HepG2 (cell line): ENCODE measurements around the gene CATSPERD. TPM values are rescaled to one million over a fixed set of nuclear protein-coding genes. Genes with fewer than 3 reads are reported as not detected.

Experiments
- ATAC-seq: fragments of 200-7000 bp; cut with Tn5 transposase; 3 replicates; pipeline ENCODE4 v1.9.1; 2020; ENCODE audit warnings: mild to moderate bottlenecking, moderate library complexity
- BruUV-seq: library from RNA; stranded (reverse); fragments of 400-500 nt; replicated peaks from 2 replicates; lab custom pipeline; 2021; lab: Mats Ljungman, UMichigan
- CTCF ChIA-PET: fragments of 300-600 bp; formaldehyde crosslinking; extraction: SDS; loops from one replicate; lab custom pipeline; 2021; ENCODE audit warnings: low total read pairs, inconsistent platforms, low intra/inter-chr PET ratio; lab: Yijun Ruan, JAX
- POLR2A ChIA-PET: fragments of 350-600 bp; sonication (Branson Sonifier 250); formaldehyde crosslinking; loops from one replicate; lab custom pipeline; 2020; ENCODE audit warnings: antibody characterized with exemption, inconsistent platforms; lab: Yijun Ruan, JAX
- DNase-seq: peaks from one replicate; pipeline ENCODE4 v3.0.0-alpha.2; 2015; ENCODE audit warnings: low spot score
- FAIRE-seq: peaks from 3 replicates; lab custom pipeline; 2011; peaks lifted over from hg19 to GRCh38; lab: Jason Lieb, UNC
- H2AFZ ChIP-seq: one replicate; pipeline ENCODE4 v1.6.1; 2011; ENCODE audit warnings: low read length, inconsistent platforms
- H3K27ac ChIP-seq: fragments of 300-600 bp; 3 replicates; pipeline ENCODE4 v1.8.0; 2011; ENCODE audit warnings: mixed run types, mild to moderate bottlenecking, mixed read lengths, low read length, inconsistent platforms; ENCODE audit not compliant: insufficient read depth; ENCODE audit errors: extremely low read length
- H3K27me3 ChIP-seq, 2 experiments: fragments of 200-600 bp in 1 of 2; 2 replicates in 1 of 2; 3 replicates in 1 of 2; pipeline versions ENCODE4 v1.6.0 to v1.8.0; 2011; ENCODE audit warnings: low read length in 2 of 2, mild to moderate bottlenecking in 2 of 2, moderate library complexity in 2 of 2, inconsistent platforms in 1 of 2; ENCODE audit not compliant: insufficient read depth in 2 of 2, control insufficient read depth in 1 of 2
- H3K36me3 ChIP-seq, 2 experiments: fragments of 200-600 bp in 1 of 2; replicated peaks in 1 of 2; 2 replicates in 1 of 2; 3 replicates in 1 of 2; pipeline versions ENCODE4 v1.5.1 to v1.8.0; 2011; ENCODE audit warnings: low read length in 2 of 2, inconsistent platforms in 1 of 2; ENCODE audit not compliant: insufficient read depth in 2 of 2, control insufficient read depth in 1 of 2
- H3K4me1 ChIP-seq: 2 replicates; pipeline ENCODE4 v1.5.1; 2012; ENCODE audit warnings: low read length, inconsistent platforms; ENCODE audit not compliant: insufficient read depth
- H3K4me2 ChIP-seq: 2 replicates; pipeline ENCODE4 v1.6.0; 2011; ENCODE audit warnings: low read depth, low read length, inconsistent platforms
- H3K4me3 ChIP-seq, 3 experiments: fragments of 200-600 bp in 1 of 3; sonication (generic), shearing (Covaris generic) in 1 of 3; replicated peaks in 1 of 3; 2 replicates each; pipeline ENCODE4 v1.5.1; 2011 to 2016; ENCODE audit warnings: low read length in 3 of 3, inconsistent platforms in 2 of 3, low read depth in 2 of 3, mild to moderate bottlenecking in 2 of 3, control low read depth in 1 of 3, mixed read lengths in 1 of 3; ENCODE audit not compliant: insufficient read depth in 1 of 3
- H3K79me2 ChIP-seq: one replicate; pipeline ENCODE4 v1.6.1; 2011; ENCODE audit warnings: low read length, inconsistent platforms; ENCODE audit not compliant: insufficient read depth
- H3K9ac ChIP-seq: 2 replicates; pipeline ENCODE4 v1.6.0; 2011; ENCODE audit warnings: mild to moderate bottlenecking, low read depth, low read length, inconsistent platforms; ENCODE audit not compliant: insufficient read depth
- H3K9me3 ChIP-seq: 2 replicates; pipeline ENCODE4 v1.5.1; 2012; ENCODE audit warnings: mild to moderate bottlenecking, low read length
- H4K20me1 ChIP-seq: 2 replicates; pipeline ENCODE4 v1.6.0; 2011; ENCODE audit warnings: inconsistent platforms, mild to moderate bottlenecking, low read length, moderate library complexity; ENCODE audit not compliant: insufficient read depth
- BRCA1 ChIP-seq: sonication (generic); formaldehyde crosslinking; IDR thresholded peaks from 2 replicates; pipeline ENCODE4 v1.4.0; 2020; ENCODE audit warnings: missing genetic modification reagents
- DMTF1 ChIP-seq: sonication (generic); formaldehyde crosslinking; IDR thresholded peaks from 2 replicates; pipeline ENCODE4 v1.4.0; 2020; ENCODE audit warnings: mild to moderate bottlenecking, missing genetic modification reagents
- DNMT3B ChIP-seq: conservative IDR thresholded peaks from 2 replicates; pipeline ENCODE4 v1.6.1; 2016; ENCODE audit warnings: missing biosample characterization, control low read depth
- EEA1 ChIP-seq: sonication (generic); formaldehyde crosslinking; IDR thresholded peaks from 2 replicates; pipeline ENCODE4 v1.5.1; 2020; ENCODE audit warnings: mild to moderate bottlenecking, missing genetic modification reagents, borderline replicate concordance
- IKZF1 ChIP-seq: fragments of 450-650 bp; IDR thresholded peaks from 2 replicates; pipeline ENCODE4 v1.7.1; 2016
- NCOA5 ChIP-seq: sonication (generic); formaldehyde crosslinking; IDR thresholded peaks from 2 replicates; pipeline ENCODE4 v1.4.0; 2020; ENCODE audit warnings: missing genetic modification reagents
- PHF21A ChIP-seq: sonication (generic); formaldehyde crosslinking; IDR thresholded peaks from 2 replicates; pipeline ENCODE4 v1.5.0; 2020; ENCODE audit warnings: mild to moderate bottlenecking, missing genetic modification reagents
- PITX1 ChIP-seq: sonication (generic); formaldehyde crosslinking; IDR thresholded peaks from 2 replicates; pipeline ENCODE4 v1.5.1; 2020; ENCODE audit warnings: mild to moderate bottlenecking, missing genetic modification reagents
- SAFB2 ChIP-seq: sonication (generic); formaldehyde crosslinking; IDR thresholded peaks from 2 replicates; pipeline ENCODE4 v1.5.1; 2020; ENCODE audit warnings: missing genetic modification reagents, low read depth, mild to moderate bottlenecking, borderline replicate concordance
- SKI ChIP-seq: fragments of 450-650 bp; IDR thresholded peaks from one replicate; pipeline ENCODE4 v1.6.1; 2018; ENCODE audit warnings: mild to moderate bottlenecking; ENCODE audit not compliant: partially characterized antibody
- TBX2 ChIP-seq: sonication (generic); formaldehyde crosslinking; IDR thresholded peaks from 2 replicates; pipeline ENCODE4 v1.5.0; 2020; ENCODE audit warnings: missing genetic modification reagents, mild to moderate bottlenecking, borderline replicate concordance
- THAP11 ChIP-seq: IDR thresholded peaks from 2 replicates; pipeline ENCODE4 v1.6.1; 2016; ENCODE audit warnings: missing biosample characterization, missing genetic modification reagents
- ZFP41 ChIP-seq: sonication (generic); formaldehyde crosslinking; IDR thresholded peaks from 2 replicates; pipeline ENCODE4 v1.4.0; 2020; ENCODE audit warnings: mild to moderate bottlenecking, missing genetic modification reagents, borderline replicate concordance
- ZFP62 ChIP-seq: sonication (generic); formaldehyde crosslinking; IDR thresholded peaks from 2 replicates; pipeline ENCODE4 v1.4.0; 2020; ENCODE audit warnings: missing genetic modification reagents
- ZFX ChIP-seq: sonication (generic); formaldehyde crosslinking; IDR thresholded peaks from 2 replicates; pipeline ENCODE4 v1.4.0; 2020; ENCODE audit warnings: mild to moderate bottlenecking, low read depth, missing genetic modification reagents, moderate library complexity
- ZKSCAN8 ChIP-seq: IDR thresholded peaks from 2 replicates; pipeline ENCODE4 v1.6.1; 2016; ENCODE audit warnings: borderline replicate concordance, missing genetic modification reagents, missing compliant biosample characterization
- ZNF335 ChIP-seq: sonication (generic); formaldehyde crosslinking; IDR thresholded peaks from 2 replicates; pipeline ENCODE4 v1.4.0; 2020; ENCODE audit warnings: missing genetic modification reagents
- ZNF382 ChIP-seq: sonication (generic); formaldehyde crosslinking; IDR thresholded peaks from 2 replicates; pipeline ENCODE4 v1.5.0; 2020; ENCODE audit warnings: missing genetic modification reagents, mild to moderate bottlenecking, borderline replicate concordance
- ZNF484 ChIP-seq: sonication (generic); formaldehyde crosslinking; IDR thresholded peaks from 2 replicates; pipeline ENCODE4 v1.5.1; 2020; ENCODE audit warnings: mild to moderate bottlenecking, low read depth, missing genetic modification reagents, borderline replicate concordance
- ZNF781 ChIP-seq: sonication (generic); formaldehyde crosslinking; IDR thresholded peaks from 2 replicates; pipeline ENCODE4 v1.5.1; 2020; ENCODE audit warnings: borderline replicate concordance, mild to moderate bottlenecking, missing genetic modification reagents; ENCODE audit errors: not compliant biosample characterization
- ZSCAN20 ChIP-seq: sonication (generic); formaldehyde crosslinking; IDR thresholded peaks from 2 replicates; pipeline ENCODE4 v1.4.0; 2020; ENCODE audit warnings: missing genetic modification reagents, mild to moderate bottlenecking, borderline replicate concordance
- WGBS: methylation state at CpG from one replicate; pipeline ENCODE4 v1.1.6; 2017; ENCODE audit warnings: low lambda C conversion rate; 5-methylcytosine and 5-hydroxymethylcytosine counted together
- in situ Hi-C: cut with HindIII; loops from 2 replicates; pipeline ENCODE4 v1.10.0; 2017; ENCODE audit warnings: low pct_unique_long_range_greater_than_20kb; ENCODE audit not compliant: extremely low pct_ligation_motif_present
- intact Hi-C: fragments of 100-400 bp; cut with micrococcal nuclease; formaldehyde crosslinking; loops from one replicate; pipeline ENCODE4 v1.10.0; 2022; ENCODE audit not compliant: unreplicated experiment
- polyA plus RNA-seq, 8 experiments: library from polyadenylated mRNA; depleted of rRNA in 3 of 8; stranded (reverse) in 7 of 8; unstranded in 1 of 8; fragments of >200 nt; fragmentation: Illumina TruSeq in 4 of 8; extraction: Trizol in 4 of 8; gene quantifications; 2 replicates each; pipeline versions ENCODE4 v1.2.1 to v1.2.3, GENCODE V29; 2011 to 2016; ENCODE audit warnings: low read depth in 4 of 8, missing spikeins in 1 of 8, mixed read lengths in 1 of 8; ENCODE audit not compliant: insufficient read depth in 1 of 8
- total RNA-seq, 5 experiments: library from RNA; depleted of rRNA; stranded (reverse); fragments of >200 nt; fragmentation: Illumina TruSeq; extraction: Trizol; gene quantifications; 2 replicates each; pipeline ENCODE4 v1.2.3, GENCODE V29; 2016; ENCODE audit warnings: low read depth in 1 of 5
- TF ChIP-seq, protein P1 (sequence below): sonication (generic); formaldehyde crosslinking; IDR thresholded peaks from 2 replicates; pipeline ENCODE4 v1.4.0; 2020; ENCODE audit warnings: missing genetic modification reagents

The CATSPERD gene
- total and polyA plus RNA-seq, 2 of the 13 experiments (the other 11 are each of a cell fraction or from before 2014, with no cell fraction given): 0.04 TPM; not detected in 1

GRCh38 chr19:5686647-5687359 is 33.6 kb upstream of the CATSPERD start:
- no TSS peak for BruUV-seq
- H3K9ac ChIP-seq: peak overlapping the region; percentile 64
- intact Hi-C loops: loop anchor here (2.0 to 5.0 kb wide), 2 partner anchors 34 to 140 kb away; partner anchors contain the start of genes CATSPERD and LONP1
- TF ChIP-seq PITX1 (CRISPR knock-in tag) (no peak), THAP11 (CRISPR knock-in tag) (peak; percentile 83), ZKSCAN8 (CRISPR knock-in tag) (no peak), ZNF382 (no peak), EEA1 (CRISPR knock-in tag) (no peak), ZSCAN20 (CRISPR knock-in tag) (no peak), BRCA1 (CRISPR knock-in tag) (no peak), ZFP62 (CRISPR knock-in tag) (no peak), SAFB2 (no peak), ZNF484 (CRISPR knock-in tag) (no peak), ZNF781 (peak; percentile 64), TBX2 (CRISPR knock-in tag) (peak; percentile 71), IKZF1 (no peak), ZFP41 (no peak), PHF21A (CRISPR knock-in tag) (no peak), ZFX (peak; percentile 57), DMTF1 (CRISPR knock-in tag) (no peak), NCOA5 (CRISPR knock-in tag) (no peak), DNMT3B (CRISPR knock-in tag) (no peak), SKI (peak; percentile 79), ZNF335 (CRISPR knock-in tag) (no peak)
- TF ChIP-seq, protein P1, sequence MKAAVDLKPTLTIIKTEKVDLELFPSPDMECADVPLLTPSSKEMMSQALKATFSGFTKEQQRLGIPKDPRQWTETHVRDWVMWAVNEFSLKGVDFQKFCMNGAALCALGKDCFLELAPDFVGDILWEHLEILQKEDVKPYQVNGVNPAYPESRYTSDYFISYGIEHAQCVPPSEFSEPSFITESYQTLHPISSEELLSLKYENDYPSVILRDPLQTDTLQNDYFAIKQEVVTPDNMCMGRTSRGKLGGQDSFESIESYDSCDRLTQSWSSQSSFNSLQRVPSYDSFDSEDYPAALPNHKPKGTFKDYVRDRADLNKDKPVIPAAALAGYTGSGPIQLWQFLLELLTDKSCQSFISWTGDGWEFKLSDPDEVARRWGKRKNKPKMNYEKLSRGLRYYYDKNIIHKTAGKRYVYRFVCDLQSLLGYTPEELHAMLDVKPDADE (CRISPR knock-in tag): no peak

More at GRCh38 chr19:5686647-5687359, 33.6 kb upstream of the CATSPERD start:
- Histone ChIP-seq H4K20me1 (peaks cover 16% of the 10 kb centered on the region; the same call in 1 of the 2 replicates), H3K36me3 (peaks cover 0 to 5% of the 10 kb centered on the region in 2 experiments; a peak in 2 of 5 replicates), H3K27me3 (no peaks in the 10 kb centered on the region; a peak in 1 of 5 replicates), H3K79me2 (peaks cover 17% of the 10 kb centered on the region), H3K9me3 (no peaks in the 10 kb centered on the region), H3K4me2 (peak overlapping the region; percentile 84), H3K27ac (peak overlapping the region; percentile 72), H3K4me3 (peak overlapping the region; percentile 66 to 81 (median 66); a peak in 5 of 6 replicates), H2AFZ (no peak overlapping the region), H3K4me1 (peaks cover 24% of the 10 kb centered on the region)
- ATAC-seq: peak; percentile 64
- DNase-seq: peak; percentile 87
- POLR2A ChIA-PET: interaction anchor here (0.7 to 2.2 kb wide), 8 partner anchors 22 to 141 kb away, joined by 3 to 21 read pairs (median 4); partner anchors contain the start of genes CATSPERD, DUS3L, LONP1 and SAFB
- WGBS: 0% methylated on average over 7 of the region's 59 CpGs
- CTCF ChIA-PET: no interaction called here
- peak; percentile 84 for FAIRE-seq
- in situ Hi-C loops: no loop called here
